ENCODE measurements around the gene TSPEAR.

DNA sequence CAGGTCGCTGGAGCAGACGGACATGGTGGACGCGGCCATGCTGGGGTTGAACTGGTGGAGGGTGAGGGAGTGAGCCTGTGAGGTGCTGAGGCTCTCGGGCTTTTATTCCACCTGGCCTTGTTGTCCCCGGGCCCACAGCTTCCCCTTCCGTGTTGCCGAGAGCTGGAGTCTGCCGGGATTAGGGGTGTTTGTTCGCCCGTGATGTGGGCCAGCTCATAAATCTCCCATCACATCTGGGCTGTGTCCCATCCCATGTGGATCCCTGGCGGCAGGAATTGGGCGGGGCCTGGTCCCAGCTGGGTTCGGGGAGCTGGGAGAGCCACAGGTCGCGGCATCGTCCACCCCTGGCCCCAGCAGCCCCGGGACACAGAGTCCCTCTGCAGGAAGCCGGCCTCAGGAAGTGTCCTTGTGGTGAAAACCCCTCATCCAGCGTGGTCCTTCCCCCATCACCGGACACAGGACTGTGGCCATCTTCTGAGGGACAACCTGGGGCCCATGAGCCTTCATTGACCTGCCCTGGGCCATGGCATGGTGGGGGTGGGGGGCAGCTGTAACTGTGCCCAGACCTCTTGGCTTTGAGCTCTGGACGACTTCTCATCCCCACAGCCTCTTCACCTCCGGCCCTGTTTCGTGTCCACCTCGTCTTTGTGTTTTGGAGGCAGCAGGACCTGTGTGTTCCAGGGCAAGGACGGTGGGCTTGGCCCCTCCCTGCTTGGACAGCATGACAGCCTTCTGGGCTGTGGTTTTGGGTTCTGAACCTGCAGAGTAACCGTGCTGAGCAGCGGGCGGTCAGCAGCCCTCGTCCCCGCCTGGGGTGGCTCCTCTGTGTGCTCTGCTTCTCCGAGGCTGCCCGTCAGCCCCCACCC is 118.7 kb downstream of the TSPEAR start, which contains the start of gene KRTAP10-6:
- TF ChIP-seq CTCF (IDR thresholded peaks at IDR 0.05) (no peak), POLR2A (IDR thresholded peaks at IDR 0.05) (no peak)

Data from testis (tissue), 2 donors.